Smooth muscle cell (in vitro differentiated cells): ENCODE data around the gene OCA2. TPM values are rescaled to one million over a fixed set of nuclear protein-coding genes. Genes with fewer than 3 reads are reported as not detected.

Experiments used
- DNase-seq: peaks from one replicate; lab custom pipeline; 2025; ENCODE audit not compliant: unreplicated experiment; lab: John Stamatoyannopoulos, UW
- H2AFZ ChIP-seq: fragments of 200-600 bp; sonication (generic); 2 replicates; pipeline ENCODE4 v1.6.0; 2016; ENCODE audit warnings: antibody characterized with exemption, low read depth, mild to moderate bottlenecking
- H3F3A ChIP-seq: fragments of 200-600 bp; sonication (generic); 2 replicates; pipeline ENCODE4 v1.6.0; 2017; ENCODE audit warnings: antibody characterized with exemption, low read depth
- H3K27ac ChIP-seq: fragments of 200-600 bp; sonication (generic); 2 replicates; pipeline ENCODE4 v1.5.1; 2016; ENCODE audit warnings: low read depth, mild to moderate bottlenecking
- H3K27me3 ChIP-seq: fragments of 200-600 bp; sonication (generic); 2 replicates; pipeline ENCODE4 v1.6.1; 2016; ENCODE audit warnings: low read depth, mild to moderate bottlenecking
- H3K36me3 ChIP-seq: fragments of 200-600 bp; sonication (generic); 2 replicates; pipeline ENCODE4 v1.5.1; 2016; ENCODE audit warnings: low read depth
- H3K4me1 ChIP-seq: fragments of 200-600 bp; sonication (generic); 2 replicates; pipeline ENCODE4 v1.5.1; 2016; ENCODE audit warnings: low read depth
- H3K4me2 ChIP-seq: fragments of 200-600 bp; sonication (generic); 2 replicates; pipeline ENCODE4 v1.6.0; 2016; ENCODE audit warnings: mild to moderate bottlenecking
- H3K4me3 ChIP-seq: fragments of 200-600 bp; sonication (generic); 2 replicates; pipeline ENCODE4 v1.5.1; 2016; ENCODE audit warnings: mild to moderate bottlenecking
- H3K79me2 ChIP-seq: fragments of 200-600 bp; sonication (generic); 2 replicates; pipeline ENCODE4 v1.6.0; 2016; ENCODE audit warnings: low read depth, mild to moderate bottlenecking
- H3K9ac ChIP-seq: fragments of 200-600 bp; sonication (generic); 2 replicates; pipeline ENCODE4 v1.6.0; 2016; ENCODE audit warnings: low read depth
- H3K9me3 ChIP-seq: fragments of 200-600 bp; sonication (generic); replicated peaks from 2 replicates; pipeline ENCODE4 v1.5.1; 2016; ENCODE audit warnings: low read depth
- H4K20me1 ChIP-seq: fragments of 200-600 bp; sonication (generic); 2 replicates; pipeline ENCODE4 v1.6.0; 2016; ENCODE audit warnings: low read depth
- WGBS: methylation state at CpG from one replicate; pipeline ENCODE4 v1.1.7; 2016; ENCODE audit warnings: low lambda C conversion rate; 5-methylcytosine and 5-hydroxymethylcytosine counted together
- polyA plus RNA-seq: library from polyadenylated mRNA; unstranded; fragments of >200 nt; fragmentation: Nextera tagmentation; extraction: Ambion mirVana; gene quantifications from 2 replicates; pipeline ENCODE4 v1.2.1, GENCODE V29; 2016
- total RNA-seq: library from RNA; depleted of rRNA; stranded (reverse); fragments of >200 nt; gene quantifications from 2 replicates; pipeline ENCODE4 v1.2.3, GENCODE V29; 2014
- TF ChIP-seq, protein P1 (sequence below): fragments of 200-600 bp; sonication (generic); IDR thresholded peaks from 2 replicates; pipeline ENCODE4 v1.5.1; 2017; ENCODE audit warnings: borderline replicate concordance, mild to moderate bottlenecking, antibody characterized with exemption; ENCODE audit not compliant: insufficient read depth, poor library complexity, severe bottlenecking

Gene OCA2
- total and polyA plus RNA-seq, 2 experiments from 2014 or later, result 0.16 TPM; not detected in 1

DNA sequence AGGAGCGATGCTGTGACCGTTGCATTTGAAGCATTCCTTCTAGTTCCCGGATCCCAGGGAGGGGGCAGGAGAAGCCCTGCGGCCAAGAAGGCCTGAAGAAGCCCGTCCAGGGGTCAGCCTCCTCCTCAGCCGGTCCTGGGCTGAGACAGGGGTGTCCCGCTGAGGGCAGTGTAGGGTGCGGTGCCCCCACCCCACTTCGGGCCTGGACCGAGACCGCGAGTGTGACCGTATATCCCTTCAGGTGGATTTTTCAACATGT is 2.8 kb downstream of the OCA2 start:
- peaks cover 12% of the 10 kb centered on the region for H4K20me1 ChIP-seq
- peak overlapping the region; percentile 49 for H3K4me3 ChIP-seq
- peak overlapping the region; percentile 81 for H2AFZ ChIP-seq
- H3K9ac ChIP-seq, result no peak overlapping the region
- H3K9me3 ChIP-seq, result no peaks in the 10 kb centered on the region
- under 1% methylated on average over 13 of the region's 13 CpGs for whole genome bisulfite sequencing
- DNase-seq, result no peak
- peaks cover 56% of the 10 kb centered on the region for H3K27me3 ChIP-seq
- TF ChIP-seq, protein P1, sequence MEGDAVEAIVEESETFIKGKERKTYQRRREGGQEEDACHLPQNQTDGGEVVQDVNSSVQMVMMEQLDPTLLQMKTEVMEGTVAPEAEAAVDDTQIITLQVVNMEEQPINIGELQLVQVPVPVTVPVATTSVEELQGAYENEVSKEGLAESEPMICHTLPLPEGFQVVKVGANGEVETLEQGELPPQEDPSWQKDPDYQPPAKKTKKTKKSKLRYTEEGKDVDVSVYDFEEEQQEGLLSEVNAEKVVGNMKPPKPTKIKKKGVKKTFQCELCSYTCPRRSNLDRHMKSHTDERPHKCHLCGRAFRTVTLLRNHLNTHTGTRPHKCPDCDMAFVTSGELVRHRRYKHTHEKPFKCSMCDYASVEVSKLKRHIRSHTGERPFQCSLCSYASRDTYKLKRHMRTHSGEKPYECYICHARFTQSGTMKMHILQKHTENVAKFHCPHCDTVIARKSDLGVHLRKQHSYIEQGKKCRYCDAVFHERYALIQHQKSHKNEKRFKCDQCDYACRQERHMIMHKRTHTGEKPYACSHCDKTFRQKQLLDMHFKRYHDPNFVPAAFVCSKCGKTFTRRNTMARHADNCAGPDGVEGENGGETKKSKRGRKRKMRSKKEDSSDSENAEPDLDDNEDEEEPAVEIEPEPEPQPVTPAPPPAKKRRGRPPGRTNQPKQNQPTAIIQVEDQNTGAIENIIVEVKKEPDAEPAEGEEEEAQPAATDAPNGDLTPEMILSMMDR, result no peak
- peaks cover 30% of the 10 kb centered on the region for H3K4me1 ChIP-seq
- peak overlapping the region; percentile 92 for H3K4me2 ChIP-seq
- H3K79me2 ChIP-seq, result no peaks in the 10 kb centered on the region
- H3K36me3 ChIP-seq, result no peaks in the 10 kb centered on the region
- H3F3A ChIP-seq, result peaks cover 22% of the 10 kb centered on the region
- no peak overlapping the region for H3K27ac ChIP-seq

DNA sequence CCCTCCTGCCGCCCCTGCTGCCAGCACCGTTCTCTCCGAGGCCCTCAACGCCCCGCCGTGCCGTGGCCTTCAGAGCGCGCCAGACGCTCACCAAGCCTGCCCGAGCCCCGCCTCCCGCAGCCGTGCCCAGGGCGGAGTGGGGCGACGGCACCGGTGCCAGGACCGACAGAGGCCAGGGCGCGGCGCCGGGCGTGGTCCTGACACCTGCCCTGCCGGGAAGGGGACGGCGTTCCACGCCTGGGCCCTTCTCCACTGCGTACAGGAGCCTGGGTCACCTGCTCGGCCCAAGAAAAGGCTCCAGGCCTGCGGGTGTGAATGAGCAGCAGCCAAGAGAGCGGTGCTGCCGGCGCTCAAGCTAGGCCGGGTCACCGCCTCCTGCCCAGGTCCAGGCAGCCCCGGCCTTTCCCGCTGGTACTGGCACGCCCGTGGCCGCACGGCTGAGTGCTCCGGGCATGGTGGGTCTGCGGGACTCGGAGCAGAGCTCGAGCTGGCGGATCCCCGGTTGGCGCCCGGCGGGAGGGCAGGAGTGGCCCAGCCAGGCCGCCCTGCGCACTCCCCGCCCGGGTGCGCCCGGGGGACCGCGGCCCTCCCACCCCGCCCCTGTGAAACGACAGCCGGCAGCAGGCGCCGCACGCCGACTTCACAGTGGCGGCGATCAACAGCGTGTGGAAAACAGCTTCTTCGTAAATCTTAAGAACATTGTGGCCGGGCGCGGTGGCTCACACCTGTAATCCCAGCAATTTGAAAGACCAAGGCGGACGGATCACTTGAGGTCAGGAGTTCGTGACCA is 4.2 kb downstream of the OCA2 start:
- Histone ChIP-seq H3K9me3 (no peaks in the 10 kb centered on the region), H2AFZ (peak overlapping the region; percentile 63), H3K36me3 (no peaks in the 10 kb centered on the region), H3K27ac (no peak overlapping the region), H3K9ac (no peak overlapping the region), H3K4me3 (peak overlapping the region; percentile 49), H3K4me1 (peaks cover 30% of the 10 kb centered on the region), H3K4me2 (peak overlapping the region; percentile 92), H3K27me3 (peaks cover 42% of the 10 kb centered on the region), H4K20me1 (peaks cover 12% of the 10 kb centered on the region), H3F3A (peaks cover 22% of the 10 kb centered on the region), H3K79me2 (no peaks in the 10 kb centered on the region)
- no peak for DNase-seq
- TF ChIP-seq, protein P1, result no peak
- 4% methylated on average over 74 of the region's 76 CpGs for WGBS

DNA sequence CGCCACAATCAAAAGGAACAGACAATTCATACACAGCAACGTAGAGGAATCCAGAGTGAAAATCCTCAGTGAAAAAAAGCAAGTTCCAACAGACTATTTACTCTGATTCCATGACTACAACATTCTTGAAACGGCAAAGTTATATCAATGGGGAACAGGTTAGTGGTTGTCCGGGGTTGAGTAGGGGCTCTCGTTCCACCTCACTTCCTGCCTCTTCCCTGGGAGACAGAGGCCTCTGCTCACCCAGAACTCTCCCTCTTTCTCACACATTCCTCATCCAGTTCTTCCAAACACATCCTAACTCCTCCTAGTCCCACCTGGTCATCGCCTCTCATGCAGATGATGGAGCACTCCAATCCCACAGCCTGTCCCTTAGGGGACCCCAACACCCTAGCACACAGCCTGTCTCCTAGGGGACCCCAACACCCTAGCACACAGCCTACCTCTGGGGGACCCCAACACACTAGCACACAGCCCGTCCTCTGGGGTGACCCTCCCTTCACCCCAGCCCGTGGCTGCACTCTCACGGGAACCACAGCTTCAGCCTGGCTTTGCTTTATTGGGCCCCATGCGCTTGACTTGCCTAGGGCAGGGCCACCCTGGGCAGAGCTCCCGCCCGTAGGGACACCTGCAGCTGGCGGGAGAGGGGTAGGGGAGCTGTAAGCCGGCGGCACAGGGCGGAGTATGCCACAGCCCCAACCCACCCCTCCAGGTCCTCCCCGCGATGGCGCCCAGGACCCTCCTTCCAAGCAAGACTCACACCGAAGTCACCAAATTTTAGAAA is 5.2 kb downstream of the OCA2 start:
- DNase-seq, result no peak
- H3K27ac ChIP-seq, result no peak overlapping the region
- no peaks in the 10 kb centered on the region for H3K36me3 ChIP-seq
- H3K9me3 ChIP-seq, result no peaks in the 10 kb centered on the region
- peaks cover 36% of the 10 kb centered on the region for H3K27me3 ChIP-seq
- no peaks in the 10 kb centered on the region for H3K79me2 ChIP-seq
- peaks cover 12% of the 10 kb centered on the region for H4K20me1 ChIP-seq
- H3K4me1 ChIP-seq, result peaks cover 26% of the 10 kb centered on the region
- TF ChIP-seq, protein P1, result no peak
- H3K9ac ChIP-seq, result no peak overlapping the region
- 51% methylated on average over 20 of the region's 20 CpGs for WGBS
- no peak overlapping the region for H3K4me3 ChIP-seq
- no peak overlapping the region for H2AFZ ChIP-seq
- H3K4me2 ChIP-seq, result no peak overlapping the region
- peaks cover 19% of the 10 kb centered on the region for H3F3A ChIP-seq
